Spleen (tissue), 7 donors: ENCODE measurements around the gene MAEA.
"Not testable (repeated sequence)": the region's sequence is repeated elsewhere in the genome, so short reads cannot be mapped to it uniquely, and the experiment has no call there.

ENCODE experiments used
- CTCF ChIP-seq, 11 experiments: fragments of 200-600 bp in 7 of 11; fragments of 450-650 bp in 4 of 11; sonication (generic) in 4 of 11; IDR thresholded peaks in 8 of 11; conservative IDR thresholded peaks in 3 of 11; 1 replicate in 7 of 11; 2 replicates in 4 of 11; pipeline versions ENCODE4 v1.4.0 to v1.8.0; 2016 to 2021; ENCODE audit warnings: antibody characterized with exemption in 11 of 11, inconsistent platforms in 4 of 11, mild to moderate bottlenecking in 1 of 11
- POLR2A ChIP-seq, 3 donors: fragments of 450-650 bp; IDR thresholded peaks; one replicate each; pipeline ENCODE4 v1.5.1; 2017; ENCODE audit warnings: antibody characterized with exemption in 3 of 3, mild to moderate bottlenecking in 1 of 3
- donor health status: DM: no; HTN: no; CAD: no; lungs with moderate emphysema.
- donor health status: DM: no; HTN: no; CAD: no.
- donor health status: DM: no; HTN: no; CAD: no.

- not testable (repeated sequence) for TF ChIP-seq CTCF (IDR thresholded peaks at IDR 0.05 in 8 of 11, conservative IDR thresholded peaks at IDR 0.05 in 3 of 11); POLR2A (IDR thresholded peaks at IDR 0.05)
Observed at GRCh38 chr4:1292703-1293011, 3.0 kb downstream of the MAEA start.
